Fibroblast of skin of right biceps (primary cell): ENCODE measurements around the gene CHMP5.

Experiments used
- DNase-seq: peaks from one replicate; pipeline ENCODE4 v3.0.0-alpha.2; 2013

Gene CHMP5

GRCh38 chr9:33264473-33265177 lies at the start of gene CHMP5, which contains the start of gene BAG1:
TSS of gene CHMP5 (plus strand) at chr9:33265049. CDS start at chr9:33265079, 30 bp downstream.
TSS of gene BAG1 (minus strand) at chr9:33264708.
- peak; percentile 99 for DNase-seq

GRCh38 chr9:33220681-33221567 lies 43.9 kb upstream of the CHMP5 start:
- DNase-seq: no peak

GRCh38 chr9:33221568-33221884 lies 43.3 kb upstream of the CHMP5 start:
- DNase-seq: no peak

GRCh38 chr9:33222031-33222430 lies 42.8 kb upstream of the CHMP5 start:
- no peak for DNase-seq

- DNase-seq: peak; percentile 43
Observed at GRCh38 chr9:33223696-33224095, 41.2 kb upstream of the CHMP5 start.

GRCh38 chr9:33225319-33226147 lies 39.3 kb upstream of the CHMP5 start:
- DNase-seq: peak; percentile 78

- no peak for DNase-seq
Observed at GRCh38 chr9:33227008-33227398, 37.8 kb upstream of the CHMP5 start.

- peak; percentile 22 for DNase-seq
Observed at GRCh38 chr9:33227741-33228140, 37.1 kb upstream of the CHMP5 start.

- DNase-seq: no peak
Observed at GRCh38 chr9:33228606-33229005, 36.2 kb upstream of the CHMP5 start.

- DNase-seq: no peak
Observed at GRCh38 chr9:33229359-33230114, 35.3 kb upstream of the CHMP5 start.

- no peak for DNase-seq
Observed at GRCh38 chr9:33230756-33231622, 33.9 kb upstream of the CHMP5 start.

GRCh38 chr9:33231623-33231942 lies 33.3 kb upstream of the CHMP5 start:
- DNase-seq: no peak

GRCh38 chr9:33232815-33233214 lies 32.0 kb upstream of the CHMP5 start:
- DNase-seq: no peak

- DNase-seq: peak; percentile 89
Observed at GRCh38 chr9:33233626-33234342, 31.1 kb upstream of the CHMP5 start.

GRCh38 chr9:33234511-33235467 lies 30.1 kb upstream of the CHMP5 start:
- DNase-seq: no peak

- DNase-seq: no peak
Observed at GRCh38 chr9:33236571-33236970, 28.3 kb upstream of the CHMP5 start.

- no peak for DNase-seq
Observed at GRCh38 chr9:33239921-33240320, 24.9 kb upstream of the CHMP5 start, which contains the start of gene SPINK4. TSS of gene SPINK4 (plus strand) at chr9:33240167. CDS start at chr9:33240209, 42 bp downstream.

GRCh38 chr9:33241298-33241697 lies 23.6 kb upstream of the CHMP5 start:
- DNase-seq: no peak

- DNase-seq: no peak
Observed at GRCh38 chr9:33242609-33243134, 22.2 kb upstream of the CHMP5 start.
